HepG2 (cell line): ENCODE results near the gene KIF22. TPM values are rescaled to one million over a fixed set of nuclear protein-coding genes. Genes with fewer than 3 reads are reported as not detected.
"Not testable (repeated sequence)": the region's sequence is repeated elsewhere in the genome, so short reads cannot be mapped to it uniquely, and the experiment has no call there.

Experiments
- ATAC-seq: fragments of 200-7000 bp; cut with Tn5 transposase; 3 replicates; pipeline ENCODE4 v1.9.1; 2020; ENCODE audit warnings: mild to moderate bottlenecking, moderate library complexity
- BruUV-seq: library from RNA; stranded (reverse); fragments of 400-500 nt; replicated peaks from 2 replicates; lab custom pipeline; 2021; lab: Mats Ljungman, UMichigan
- CTCF ChIA-PET: fragments of 300-600 bp; formaldehyde crosslinking; extraction: SDS; loops from one replicate; lab custom pipeline; 2021; ENCODE audit warnings: low total read pairs, inconsistent platforms, low intra/inter-chr PET ratio; lab: Yijun Ruan, JAX
- POLR2A ChIA-PET: fragments of 350-600 bp; sonication (Branson Sonifier 250); formaldehyde crosslinking; loops from one replicate; lab custom pipeline; 2020; ENCODE audit warnings: antibody characterized with exemption, inconsistent platforms; lab: Yijun Ruan, JAX
- DNase-seq: peaks from one replicate; pipeline ENCODE4 v3.0.0-alpha.2; 2015; ENCODE audit warnings: low spot score
- FAIRE-seq: peaks from 3 replicates; lab custom pipeline; 2011; peaks lifted over from hg19 to GRCh38; lab: Jason Lieb, UNC
- H2AFZ ChIP-seq: one replicate; pipeline ENCODE4 v1.6.1; 2011; ENCODE audit warnings: low read length, inconsistent platforms
- H3K27ac ChIP-seq: fragments of 300-600 bp; 3 replicates; pipeline ENCODE4 v1.8.0; 2011; ENCODE audit warnings: mixed run types, mild to moderate bottlenecking, mixed read lengths, low read length, inconsistent platforms; ENCODE audit not compliant: insufficient read depth; ENCODE audit errors: extremely low read length
- H3K27me3 ChIP-seq, 2 experiments: fragments of 200-600 bp in 1 of 2; 2 replicates in 1 of 2; 3 replicates in 1 of 2; pipeline versions ENCODE4 v1.6.0 to v1.8.0; 2011; ENCODE audit warnings: low read length in 2 of 2, mild to moderate bottlenecking in 2 of 2, moderate library complexity in 2 of 2, inconsistent platforms in 1 of 2; ENCODE audit not compliant: insufficient read depth in 2 of 2, control insufficient read depth in 1 of 2
- H3K36me3 ChIP-seq, 2 experiments: fragments of 200-600 bp in 1 of 2; replicated peaks in 1 of 2; 2 replicates in 1 of 2; 3 replicates in 1 of 2; pipeline versions ENCODE4 v1.5.1 to v1.8.0; 2011; ENCODE audit warnings: low read length in 2 of 2, inconsistent platforms in 1 of 2; ENCODE audit not compliant: insufficient read depth in 2 of 2, control insufficient read depth in 1 of 2
- H3K4me1 ChIP-seq: 2 replicates; pipeline ENCODE4 v1.5.1; 2012; ENCODE audit warnings: low read length, inconsistent platforms; ENCODE audit not compliant: insufficient read depth
- H3K4me2 ChIP-seq: 2 replicates; pipeline ENCODE4 v1.6.0; 2011; ENCODE audit warnings: low read depth, low read length, inconsistent platforms
- H3K4me3 ChIP-seq, 3 experiments: fragments of 200-600 bp in 1 of 3; sonication (generic), shearing (Covaris generic) in 1 of 3; replicated peaks in 1 of 3; 2 replicates each; pipeline ENCODE4 v1.5.1; 2011 to 2016; ENCODE audit warnings: low read length in 3 of 3, inconsistent platforms in 2 of 3, low read depth in 2 of 3, mild to moderate bottlenecking in 2 of 3, control low read depth in 1 of 3, mixed read lengths in 1 of 3; ENCODE audit not compliant: insufficient read depth in 1 of 3
- H3K79me2 ChIP-seq: one replicate; pipeline ENCODE4 v1.6.1; 2011; ENCODE audit warnings: low read length, inconsistent platforms; ENCODE audit not compliant: insufficient read depth
- H3K9ac ChIP-seq: 2 replicates; pipeline ENCODE4 v1.6.0; 2011; ENCODE audit warnings: mild to moderate bottlenecking, low read depth, low read length, inconsistent platforms; ENCODE audit not compliant: insufficient read depth
- H3K9me3 ChIP-seq: 2 replicates; pipeline ENCODE4 v1.5.1; 2012; ENCODE audit warnings: mild to moderate bottlenecking, low read length
- H4K20me1 ChIP-seq: 2 replicates; pipeline ENCODE4 v1.6.0; 2011; ENCODE audit warnings: inconsistent platforms, mild to moderate bottlenecking, low read length, moderate library complexity; ENCODE audit not compliant: insufficient read depth
- MTERF4 ChIP-seq: sonication (generic); formaldehyde crosslinking; IDR thresholded peaks from 2 replicates; pipeline ENCODE4 v1.8.0; 2023; ENCODE audit warnings: mild to moderate bottlenecking, missing genetic modification reagents
- RNF219 ChIP-seq: sonication (generic); formaldehyde crosslinking; IDR thresholded peaks from 2 replicates; pipeline ENCODE4 v1.5.0; 2020; ENCODE audit warnings: mild to moderate bottlenecking, missing genetic modification reagents
- ZMYM3 ChIP-seq: sonication (generic); formaldehyde crosslinking; IDR thresholded peaks from 2 replicates; pipeline ENCODE4 v1.5.1; 2020; ENCODE audit warnings: mild to moderate bottlenecking, missing genetic modification reagents
- ZNF256 ChIP-seq: sonication (generic); formaldehyde crosslinking; conservative IDR thresholded peaks from 2 replicates; pipeline ENCODE4 v1.4.0; 2020; ENCODE audit warnings: missing genetic modification reagents
- ZNF543 ChIP-seq: sonication (generic); formaldehyde crosslinking; IDR thresholded peaks from 2 replicates; pipeline ENCODE4 v1.4.0; 2020; ENCODE audit warnings: mild to moderate bottlenecking, missing genetic modification reagents
- ZNF747 ChIP-seq: sonication (generic); formaldehyde crosslinking; IDR thresholded peaks from 2 replicates; pipeline ENCODE4 v1.8.1; 2023; ENCODE audit warnings: missing genetic modification reagents, mild to moderate bottlenecking, borderline replicate concordance
- ZNF770 ChIP-seq: sonication (generic); formaldehyde crosslinking; IDR thresholded peaks from 2 replicates; pipeline ENCODE4 v1.5.0; 2020; ENCODE audit warnings: mild to moderate bottlenecking, missing genetic modification reagents
- WGBS: methylation state at CpG from one replicate; pipeline ENCODE4 v1.1.6; 2017; ENCODE audit warnings: low lambda C conversion rate; 5-methylcytosine and 5-hydroxymethylcytosine counted together
- in situ Hi-C: cut with HindIII; loops from 2 replicates; pipeline ENCODE4 v1.10.0; 2017; ENCODE audit warnings: low pct_unique_long_range_greater_than_20kb; ENCODE audit not compliant: extremely low pct_ligation_motif_present
- intact Hi-C: fragments of 100-400 bp; cut with micrococcal nuclease; formaldehyde crosslinking; loops from one replicate; pipeline ENCODE4 v1.10.0; 2022; ENCODE audit not compliant: unreplicated experiment
- polyA plus RNA-seq, 8 experiments: library from polyadenylated mRNA; depleted of rRNA in 3 of 8; stranded (reverse) in 7 of 8; unstranded in 1 of 8; fragments of >200 nt; fragmentation: Illumina TruSeq in 4 of 8; extraction: Trizol in 4 of 8; gene quantifications; 2 replicates each; pipeline versions ENCODE4 v1.2.1 to v1.2.3, GENCODE V29; 2011 to 2016; ENCODE audit warnings: low read depth in 4 of 8, missing spikeins in 1 of 8, mixed read lengths in 1 of 8; ENCODE audit not compliant: insufficient read depth in 1 of 8
- total RNA-seq, 5 experiments: library from RNA; depleted of rRNA; stranded (reverse); fragments of >200 nt; fragmentation: Illumina TruSeq; extraction: Trizol; gene quantifications; 2 replicates each; pipeline ENCODE4 v1.2.3, GENCODE V29; 2016; ENCODE audit warnings: low read depth in 1 of 5

KIF22 gene
- total and polyA plus RNA-seq, 2 of the 13 experiments (the other 11 are each of a cell fraction or from before 2014, with no cell fraction given), result 95.8 to 118 TPM

- H3K9me3 ChIP-seq, H3K4me2 ChIP-seq, in situ Hi-C loops, H3K36me3 ChIP-seq, H3K27me3 ChIP-seq, BruUV-seq, H2AFZ ChIP-seq, FAIRE-seq, CTCF ChIA-PET, H3K4me3 ChIP-seq, DNase-seq, intact Hi-C loops, H4K20me1 ChIP-seq, H3K27ac ChIP-seq, ATAC-seq, H3K9ac ChIP-seq: not testable (repeated sequence)
- TF ChIP-seq ZNF256 (0 out of 2 replicates have a peak, but pooled peaks have one; percentile 34), ZMYM3 (CRISPR knock-in tag) (0 out of 2 replicates have a peak, but pooled peaks have one; percentile 52), ZNF770 (CRISPR knock-in tag) (peak; percentile 81)
- Histone ChIP-seq H3K79me2 (peaks cover 15% of the 10 kb centered on the region), H3K4me1 (peaks cover 54% of the 10 kb centered on the region)
- POLR2A ChIA-PET, result interaction anchor here (1.1 kb wide), 1 partner anchor 17 kb away, joined by 3 read pairs; no protein-coding TSS in a partner anchor
- 45% methylated on average over 4 of the region's 4 CpGs for WGBS
Observed at GRCh38 chr16:29787155-29787554, 3.4 kb upstream of the KIF22 start.

- Histone ChIP-seq H3K4me2 (peak overlapping the region; percentile 99), H2AFZ (peak overlapping the region; percentile 50), H4K20me1 (no peaks in the 10 kb centered on the region), H3K36me3 (no peaks in the 10 kb centered on the region; a peak in 3 of 5 replicates), H3K4me1 (peaks cover 62% of the 10 kb centered on the region), H3K9ac (peak overlapping the region; percentile 97), H3K79me2 (peaks cover 41% of the 10 kb centered on the region), H3K27me3 (no peaks in the 10 kb centered on the region; a peak in 1 of 5 replicates), H3K27ac (peak overlapping the region; percentile 83), H3K4me3 (peak overlapping the region; percentile 64 to 97 (median 77)), H3K9me3 (no peaks in the 10 kb centered on the region)
- WGBS, result 40% methylated on average over 19 of the region's 20 CpGs
- ATAC-seq (peak; percentile 32), FAIRE-seq (no peak), DNase-seq (no peak)
- no TSS peak for BruUV-seq
- in situ Hi-C loops (no loop called here), intact Hi-C loops (loop anchor here (1.0 to 5.0 kb wide), 2 partner anchors 16 to 52 kb away; no protein-coding TSS in a partner anchor)
- POLR2A ChIA-PET, result interaction anchor here (0.6 to 4.0 kb wide), 25 partner anchors 10 to 276 kb away, joined by 3 to 37 read pairs (median 6); partner anchors contain the start of genes ALDOA, ASPHD1, MAZ and MVP
- CTCF ChIA-PET, result interaction anchor here (1.1 to 1.7 kb wide), 2 partner anchors 26 to 60 kb away, joined by 3 to 4 read pairs; partner anchors contain the start of gene PAGR1
- TF ChIP-seq ZNF543 (CRISPR knock-in tag), result peak; percentile 4; the same call in 1 of the 2 replicates
- TF ChIP-seq ZNF747 (CRISPR knock-in tag), result no peak; the same call in 1 of the 2 replicates
- peak; percentile 89 for TF ChIP-seq ZNF770 (CRISPR knock-in tag)
- TF ChIP-seq RNF219 (CRISPR knock-in tag), result 0 out of 2 replicates have a peak, but pooled peaks have one; percentile 23
- no peak for TF ChIP-seq MTERF4 (CRISPR knock-in tag)
- TF ChIP-seq ZNF256, result peak; percentile 76
Observed at GRCh38 chr16:29789775-29790182, 772 bp upstream of the KIF22 start.
